Measurements from ENCODE around the gene TBX1. TPM values are rescaled to one million over a fixed set of nuclear protein-coding genes. Genes with fewer than 3 reads are reported as not detected.

TBX1 gene
- total RNA-seq, 2 experiments from 2014 or later: 0.23 TPM; not detected in 1

DNA sequence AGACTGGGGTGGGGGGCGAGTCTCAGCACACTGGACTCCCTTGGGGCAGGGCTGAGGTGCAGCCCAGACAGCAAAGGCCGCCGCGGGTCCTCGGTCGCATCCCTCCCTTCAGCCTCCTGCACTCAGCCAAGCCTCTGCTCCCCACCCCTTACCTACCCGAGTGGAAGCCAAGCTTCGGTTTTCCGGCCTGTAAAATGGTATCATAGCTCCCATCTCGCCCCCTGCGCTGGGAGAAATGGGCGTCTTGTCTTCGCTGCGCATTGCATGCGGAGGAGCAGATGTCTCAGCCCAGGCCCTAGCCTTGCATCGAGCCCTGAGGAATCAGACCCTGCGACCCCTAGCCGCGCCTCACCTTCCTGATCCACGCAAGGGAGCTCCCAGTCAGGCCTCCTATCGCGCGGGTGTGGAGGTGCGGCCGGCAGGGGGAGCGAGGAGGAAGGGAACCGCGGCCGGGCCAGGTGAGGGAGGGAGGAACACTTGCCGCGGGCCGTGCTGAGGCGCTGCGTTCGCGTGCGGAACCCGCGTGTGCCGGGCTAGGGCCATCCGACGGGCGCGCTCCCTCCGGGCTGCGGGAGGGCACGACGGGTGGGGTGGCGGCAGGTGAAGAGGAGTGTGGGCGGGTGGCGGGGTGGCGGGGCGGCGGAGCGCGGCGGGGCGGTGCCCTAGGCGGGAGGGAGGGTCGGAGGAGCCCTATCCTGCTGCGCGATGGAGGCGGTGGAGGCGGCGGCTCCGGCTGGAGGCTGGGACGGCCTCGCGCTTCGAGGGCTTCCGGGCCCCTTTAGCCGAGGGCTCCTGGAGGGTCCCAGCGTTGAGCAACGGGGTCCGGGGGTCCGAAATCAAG, 4.1 kb upstream of the TBX1 start:
- peak; percentile 68 for DNase-seq (ENCODE audit: low spot score)
- Histone ChIP-seq H2AFZ (ENCODE audit: low read length) (no peak overlapping the region), H3K36me3 (ENCODE audit: insufficient read depth, low read length) (no peaks in the 10 kb centered on the region), H3K27ac (ENCODE audit: low read depth, low read length, poor library complexity, severe bottlenecking) (no peak overlapping the region), H3K4me1 (ENCODE audit: insufficient read depth, low read length, poor library complexity, severe bottlenecking) (peaks cover 24% of the 10 kb centered on the region), H3K79me2 (ENCODE audit: insufficient read depth, low read depth, low read length) (no peaks in the 10 kb centered on the region), H3K4me3 (ENCODE audit: low read depth, low read length, poor library complexity, severe bottlenecking) (peak overlapping the region; percentile 3), H3K9me2 (ENCODE audit: insufficient read depth, low read length) (no peaks in the 10 kb centered on the region), H4K20me1 (ENCODE audit: insufficient read depth, low read length) (no peaks in the 10 kb centered on the region), H3K9me3 (ENCODE audit: low read length) (no peaks in the 10 kb centered on the region), H3K4me2 (ENCODE audit: low read length) (peak overlapping the region; percentile 29)
- intact Hi-C loops (cut with micrococcal nuclease; ENCODE audit: unreplicated experiment): loop anchor here (2.0 kb wide), 1 partner anchor 24 kb away; no protein-coding TSS in a partner anchor
- BruUV-seq (replicated peaks): no TSS peak
- TF ChIP-seq, protein P1, sequence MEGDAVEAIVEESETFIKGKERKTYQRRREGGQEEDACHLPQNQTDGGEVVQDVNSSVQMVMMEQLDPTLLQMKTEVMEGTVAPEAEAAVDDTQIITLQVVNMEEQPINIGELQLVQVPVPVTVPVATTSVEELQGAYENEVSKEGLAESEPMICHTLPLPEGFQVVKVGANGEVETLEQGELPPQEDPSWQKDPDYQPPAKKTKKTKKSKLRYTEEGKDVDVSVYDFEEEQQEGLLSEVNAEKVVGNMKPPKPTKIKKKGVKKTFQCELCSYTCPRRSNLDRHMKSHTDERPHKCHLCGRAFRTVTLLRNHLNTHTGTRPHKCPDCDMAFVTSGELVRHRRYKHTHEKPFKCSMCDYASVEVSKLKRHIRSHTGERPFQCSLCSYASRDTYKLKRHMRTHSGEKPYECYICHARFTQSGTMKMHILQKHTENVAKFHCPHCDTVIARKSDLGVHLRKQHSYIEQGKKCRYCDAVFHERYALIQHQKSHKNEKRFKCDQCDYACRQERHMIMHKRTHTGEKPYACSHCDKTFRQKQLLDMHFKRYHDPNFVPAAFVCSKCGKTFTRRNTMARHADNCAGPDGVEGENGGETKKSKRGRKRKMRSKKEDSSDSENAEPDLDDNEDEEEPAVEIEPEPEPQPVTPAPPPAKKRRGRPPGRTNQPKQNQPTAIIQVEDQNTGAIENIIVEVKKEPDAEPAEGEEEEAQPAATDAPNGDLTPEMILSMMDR (conservative IDR thresholded peaks at IDR 0.05; ENCODE audit: low read length): peak; percentile 75
- no peak for TF ChIP-seq EZH2phosphoT487 (IDR thresholded peaks at IDR 0.05; ENCODE audit: borderline replicate concordance, low read depth, low read length)
- ChIA-PET POLR2A (interaction anchor here (1.8 kb wide), 1 partner anchor 16 kb away, joined by 4 read pairs; no protein-coding TSS in a partner anchor), CTCF (ENCODE audit: unreplicated experiment) (interaction anchor here (0.6 to 1.9 kb wide), 3 partner anchors 16 to 1947 kb away, joined by 3 to 8 read pairs (median 3); no protein-coding TSS in a partner anchor)

DNA sequence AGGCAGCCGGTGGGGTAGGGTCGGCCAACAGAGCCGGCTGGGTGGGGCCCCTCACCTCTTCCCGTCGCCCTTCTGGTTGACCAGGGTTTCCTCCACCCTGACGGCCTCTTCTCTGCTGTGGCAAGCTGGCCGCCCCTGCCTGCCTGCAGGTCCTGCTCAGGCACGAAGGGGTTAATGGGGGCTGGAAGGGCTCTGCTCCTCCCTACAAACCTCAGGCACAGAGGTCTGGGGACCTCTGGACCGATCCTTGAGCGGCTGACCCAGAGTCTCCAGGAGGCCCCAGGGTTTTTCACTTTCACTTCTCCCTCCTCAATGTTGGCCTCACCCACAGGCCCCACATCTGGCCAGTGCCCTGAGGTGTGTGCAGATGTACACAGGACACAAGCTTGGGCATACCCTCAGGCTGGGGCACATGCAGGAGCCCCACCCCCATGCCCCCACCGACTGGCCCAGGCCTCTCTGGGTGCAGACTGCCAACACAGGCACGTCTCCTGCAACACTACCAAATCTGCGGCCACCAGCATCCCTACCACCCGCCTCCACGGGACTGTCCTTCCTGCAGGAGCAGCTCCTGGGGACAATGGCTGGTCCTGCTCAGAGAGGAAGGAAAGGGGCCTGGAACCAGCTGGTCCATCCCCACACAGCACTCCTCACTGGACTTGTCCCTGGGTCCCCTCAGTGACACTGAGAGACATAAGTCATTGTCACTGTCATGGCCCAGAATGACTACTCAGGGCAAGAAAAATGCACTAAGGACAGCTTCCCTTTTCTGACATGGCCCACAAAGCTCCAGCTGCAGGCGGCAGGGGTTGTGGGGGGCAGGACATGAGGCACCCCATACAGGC, 3.2 kb upstream of the TBX1 start:
- ChIA-PET CTCF (ENCODE audit: unreplicated experiment) (interaction anchor here (1.0 to 1.9 kb wide), 2 partner anchors 15 to 27 kb away, joined by 3 to 8 read pairs; no protein-coding TSS in a partner anchor), POLR2A (interaction anchor here (1.8 kb wide), 1 partner anchor 15 kb away, joined by 4 read pairs; no protein-coding TSS in a partner anchor)
- H3K9me2 ChIP-seq (ENCODE audit: insufficient read depth, low read length): no peaks in the 10 kb centered on the region
- intact Hi-C loops (cut with micrococcal nuclease; ENCODE audit: unreplicated experiment): loop anchor here (2.0 kb wide), 1 partner anchor 23 kb away; no protein-coding TSS in a partner anchor
- no TSS peak for BruUV-seq (replicated peaks)
- no peaks in the 10 kb centered on the region for H3K36me3 ChIP-seq (ENCODE audit: insufficient read depth, low read length)
- TF ChIP-seq, protein P1 (conservative IDR thresholded peaks at IDR 0.05; ENCODE audit: low read length): no peak
- no peak for TF ChIP-seq EZH2phosphoT487 (IDR thresholded peaks at IDR 0.05; ENCODE audit: borderline replicate concordance, low read depth, low read length)
- no peaks in the 10 kb centered on the region for H3K9me3 ChIP-seq (ENCODE audit: low read length)
- peaks cover 24% of the 10 kb centered on the region for H3K4me1 ChIP-seq (ENCODE audit: insufficient read depth, low read length, poor library complexity, severe bottlenecking)
- H4K20me1 ChIP-seq (ENCODE audit: insufficient read depth, low read length): no peaks in the 10 kb centered on the region
- H3K27ac ChIP-seq (ENCODE audit: low read depth, low read length, poor library complexity, severe bottlenecking): no peak overlapping the region
- H3K79me2 ChIP-seq (ENCODE audit: insufficient read depth, low read depth, low read length): no peaks in the 10 kb centered on the region
- peak overlapping the region; percentile 3 for H3K4me3 ChIP-seq (ENCODE audit: low read depth, low read length, poor library complexity, severe bottlenecking)
- no peak overlapping the region for H2AFZ ChIP-seq (ENCODE audit: low read length)
- peak; percentile 53 for DNase-seq (ENCODE audit: low spot score)
- H3K4me2 ChIP-seq (ENCODE audit: low read length): peak overlapping the region; percentile 29
